Fibroblast of lung (primary cell): ENCODE results near the gene RUFY3. TPM values are rescaled to one million over a fixed set of nuclear protein-coding genes. Genes with fewer than 3 reads are reported as not detected.
"Not testable (repeated sequence)": the region's sequence is repeated elsewhere in the genome, so short reads cannot be mapped to it uniquely, and the experiment has no call there.

Source experiments
- DNase-seq, 2 donors: peaks; one replicate each; pipeline versions ENCODE4 v3.0.0 to v3.0.0-alpha.2; 2010; ENCODE audit warnings: low read depth in 2 of 2
- H2AFZ ChIP-seq: 2 replicates; pipeline ENCODE4 v1.5.1; 2012; ENCODE audit warnings: low read length, control low read depth, inconsistent platforms
- H3K27ac ChIP-seq: 2 replicates; pipeline ENCODE4 v1.5.1; 2011; ENCODE audit warnings: low read length, control low read depth; ENCODE audit not compliant: insufficient read depth
- H3K27me3 ChIP-seq: 2 replicates; pipeline ENCODE4 v1.5.1; 2011; ENCODE audit warnings: mild to moderate bottlenecking, low read length; ENCODE audit not compliant: control insufficient read depth, insufficient read depth
- H3K36me3 ChIP-seq: 2 replicates; pipeline ENCODE4 v1.5.1; 2011; ENCODE audit warnings: low read length; ENCODE audit not compliant: control insufficient read depth, insufficient read depth
- H3K4me1 ChIP-seq: 2 replicates; pipeline ENCODE4 v1.5.1; 2011; ENCODE audit warnings: low read length; ENCODE audit not compliant: control insufficient read depth, insufficient read depth; ENCODE audit errors: extremely low read depth
- H3K4me2 ChIP-seq: 2 replicates; pipeline ENCODE4 v1.5.1; 2011; ENCODE audit warnings: low read length, control low read depth; ENCODE audit not compliant: insufficient read depth; ENCODE audit errors: extremely low read depth
- H3K4me3 ChIP-seq, 4 experiments: fragments of 200-600 bp in 1 of 4; sonication (generic) in 1 of 4; replicated peaks in 1 of 4; 2 replicates each; pipeline ENCODE4 v1.5.1; 2011 to 2016; ENCODE audit warnings: low read length in 4 of 4, low read depth in 3 of 4, mild to moderate bottlenecking in 3 of 4, control low read depth in 2 of 4, inconsistent platforms in 1 of 4, mixed read lengths in 1 of 4; ENCODE audit not compliant: insufficient read depth in 1 of 4; ENCODE audit errors: control extremely low read depth in 1 of 4
- H3K79me2 ChIP-seq: 2 replicates; pipeline ENCODE4 v1.5.1; 2012; ENCODE audit warnings: mild to moderate bottlenecking, low read length, inconsistent platforms; ENCODE audit not compliant: control insufficient read depth, insufficient read depth
- H3K9ac ChIP-seq: 2 replicates; pipeline ENCODE4 v1.5.1; 2011; ENCODE audit warnings: mild to moderate bottlenecking, low read length, control low read depth; ENCODE audit not compliant: insufficient read depth
- H3K9me3 ChIP-seq: 2 replicates; pipeline ENCODE4 v1.5.1; 2012; ENCODE audit warnings: low read depth, low read length; ENCODE audit not compliant: control insufficient read depth, insufficient read depth
- H4K20me1 ChIP-seq: 2 replicates; pipeline ENCODE4 v1.5.1; 2011; ENCODE audit warnings: low read length; ENCODE audit not compliant: control insufficient read depth, insufficient read depth; ENCODE audit errors: extremely low read depth
- EZH2 ChIP-seq: IDR thresholded peaks from 2 replicates; pipeline ENCODE4 v1.5.1; 2012; ENCODE audit warnings: low read length, control low read depth, mild to moderate bottlenecking; ENCODE audit errors: missing control alignments
- polyA plus RNA-seq, 2 donors: library from polyadenylated mRNA; depleted of rRNA in 1 of 2; stranded (reverse) in 1 of 2; unstranded in 1 of 2; fragments of >200 nt; gene quantifications; 2 replicates each; pipeline ENCODE4 v1.2.1, GENCODE V29; 2011 to 2012; ENCODE audit warnings: missing spikeins in 1 of 2
- total RNA-seq: library from RNA; depleted of rRNA; stranded (reverse); fragments of >200 nt; gene quantifications from 2 replicates; pipeline ENCODE4 v1.2.1, GENCODE V29; 2014
- TF ChIP-seq, protein P1 (sequence below), 2 donors: IDR thresholded peaks in 1 of 2; conservative IDR thresholded peaks in 1 of 2; 1 replicate in 1 of 2; 2 replicates in 1 of 2; pipeline ENCODE4 v1.5.1; 2011 to 2012; ENCODE audit warnings: low read length in 2 of 2, control low read depth in 1 of 2, inconsistent platforms in 1 of 2, low read depth in 1 of 2, mild to moderate bottlenecking in 1 of 2

RUFY3 gene
- total and polyA plus RNA-seq, 2 donors (not counting 1 experiment from before 2014, with no cell fraction given): 36.3 to 97.8 TPM

DNA sequence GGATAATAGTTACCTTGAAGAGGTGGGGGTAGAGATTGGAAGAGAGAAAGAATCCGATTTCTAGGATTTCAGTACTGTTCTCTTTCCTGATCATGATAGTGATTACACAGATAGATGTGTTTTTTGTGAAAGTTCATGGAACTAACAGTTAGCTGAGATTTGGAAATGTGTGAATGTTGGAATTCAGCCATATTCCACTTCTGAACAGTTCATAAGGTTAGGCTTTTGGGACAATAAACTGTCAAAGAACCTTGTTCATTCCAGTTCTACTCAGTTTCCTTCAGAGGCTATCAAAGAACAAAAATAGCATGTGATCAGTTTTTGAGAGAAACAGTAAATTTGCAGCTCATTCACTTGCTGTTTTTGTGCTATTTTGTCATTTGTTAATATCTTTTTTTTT lies 43.6 kb downstream of the RUFY3 start:
- no peak for DNase-seq
- no peaks in the 10 kb centered on the region for H3K9me3 ChIP-seq
- H3K27ac ChIP-seq: no peak overlapping the region
- H4K20me1 ChIP-seq: no peaks in the 10 kb centered on the region
- H3K36me3 ChIP-seq: peaks cover 7% of the 10 kb centered on the region
- TF ChIP-seq, protein P1, sequence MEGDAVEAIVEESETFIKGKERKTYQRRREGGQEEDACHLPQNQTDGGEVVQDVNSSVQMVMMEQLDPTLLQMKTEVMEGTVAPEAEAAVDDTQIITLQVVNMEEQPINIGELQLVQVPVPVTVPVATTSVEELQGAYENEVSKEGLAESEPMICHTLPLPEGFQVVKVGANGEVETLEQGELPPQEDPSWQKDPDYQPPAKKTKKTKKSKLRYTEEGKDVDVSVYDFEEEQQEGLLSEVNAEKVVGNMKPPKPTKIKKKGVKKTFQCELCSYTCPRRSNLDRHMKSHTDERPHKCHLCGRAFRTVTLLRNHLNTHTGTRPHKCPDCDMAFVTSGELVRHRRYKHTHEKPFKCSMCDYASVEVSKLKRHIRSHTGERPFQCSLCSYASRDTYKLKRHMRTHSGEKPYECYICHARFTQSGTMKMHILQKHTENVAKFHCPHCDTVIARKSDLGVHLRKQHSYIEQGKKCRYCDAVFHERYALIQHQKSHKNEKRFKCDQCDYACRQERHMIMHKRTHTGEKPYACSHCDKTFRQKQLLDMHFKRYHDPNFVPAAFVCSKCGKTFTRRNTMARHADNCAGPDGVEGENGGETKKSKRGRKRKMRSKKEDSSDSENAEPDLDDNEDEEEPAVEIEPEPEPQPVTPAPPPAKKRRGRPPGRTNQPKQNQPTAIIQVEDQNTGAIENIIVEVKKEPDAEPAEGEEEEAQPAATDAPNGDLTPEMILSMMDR (conservative IDR thresholded peaks at IDR 0.05 in 1 of 2, IDR thresholded peaks at IDR 0.05 in 1 of 2; ENCODE audit: low read depth in 1 of 2, low read length in 2 of 2): no peak
- TF ChIP-seq EZH2: no peak
- no peak overlapping the region for H2AFZ ChIP-seq
- no peaks in the 10 kb centered on the region for H3K27me3 ChIP-seq
- no peak overlapping the region for H3K9ac ChIP-seq
- no peaks in the 10 kb centered on the region for H3K4me1 ChIP-seq
- H3K4me3 ChIP-seq: no peak overlapping the region
- no peaks in the 10 kb centered on the region for H3K79me2 ChIP-seq
- no peak overlapping the region for H3K4me2 ChIP-seq

DNA sequence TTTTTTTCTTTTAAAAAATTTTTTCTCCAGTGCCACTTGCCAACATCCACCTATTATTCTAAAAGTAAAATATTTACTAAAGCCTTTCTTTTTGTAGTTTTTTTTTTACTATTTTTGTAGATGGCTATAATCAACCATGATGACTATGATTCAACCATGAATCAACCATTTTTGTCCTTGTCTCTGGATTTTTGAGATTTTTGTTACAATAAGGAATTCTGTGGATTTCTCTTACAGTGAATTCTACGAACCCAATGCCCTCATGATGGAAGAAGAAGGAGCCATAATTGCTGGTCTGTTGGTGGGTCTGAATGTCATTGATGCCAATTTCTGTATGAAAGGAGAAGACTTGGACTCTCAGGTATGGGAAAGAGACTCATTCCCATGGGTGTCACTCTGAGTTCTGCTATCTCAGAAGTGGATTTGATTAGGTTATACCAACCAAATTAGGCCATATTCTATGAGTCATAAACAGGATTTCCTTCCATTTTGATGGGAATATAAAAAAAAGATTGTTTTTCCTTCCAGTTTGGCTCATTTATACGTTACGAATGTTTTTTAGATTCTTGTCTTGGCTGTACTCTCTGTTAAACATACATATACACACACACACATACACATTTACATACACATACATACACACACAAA lies 46.7 kb downstream of the RUFY3 start:
- Histone ChIP-seq H2AFZ (no peak overlapping the region), H3K9ac (no peak overlapping the region), H3K27me3 (no peaks in the 10 kb centered on the region), H3K79me2 (no peaks in the 10 kb centered on the region), H3K4me3 (no peak overlapping the region), H3K27ac (no peak overlapping the region), H3K9me3 (no peaks in the 10 kb centered on the region), H4K20me1 (no peaks in the 10 kb centered on the region), H3K4me2 (no peak overlapping the region), H3K4me1 (no peaks in the 10 kb centered on the region), H3K36me3 (peaks cover 7% of the 10 kb centered on the region)
- DNase-seq: peak in 1 of 2 donors; percentile 45
- TF ChIP-seq EZH2: no peak
- TF ChIP-seq, protein P1 (conservative IDR thresholded peaks at IDR 0.05 in 1 of 2, IDR thresholded peaks at IDR 0.05 in 1 of 2; ENCODE audit: low read depth in 1 of 2, low read length in 2 of 2): no peak

DNA sequence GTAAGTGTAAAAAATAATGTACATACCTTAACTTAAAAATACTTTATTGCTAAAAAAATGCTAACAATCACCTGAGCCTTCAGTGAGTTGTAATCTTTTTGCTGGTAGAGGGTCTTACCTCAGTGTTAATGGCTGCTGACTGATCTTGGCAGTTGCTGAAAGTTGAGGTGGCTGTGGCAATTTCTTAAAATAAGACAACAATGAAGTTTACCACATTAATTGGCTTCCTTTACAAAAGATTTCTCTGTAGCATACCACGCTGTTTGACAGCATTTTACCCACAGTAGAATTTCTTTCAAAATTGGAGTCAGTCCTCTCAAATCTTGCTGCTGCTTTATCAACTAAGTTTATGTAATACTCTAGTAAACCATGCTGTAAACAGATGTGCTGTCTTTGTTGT lies 47.6 kb downstream of the RUFY3 start:
- not testable (repeated sequence) for H3K4me2 ChIP-seq, H4K20me1 ChIP-seq, H2AFZ ChIP-seq, H3K27me3 ChIP-seq, H3K36me3 ChIP-seq, DNase-seq, H3K27ac ChIP-seq, H3K79me2 ChIP-seq, H3K9ac ChIP-seq, H3K4me1 ChIP-seq, H3K9me3 ChIP-seq, H3K4me3 ChIP-seq
